Activated CD8-positive, alpha-beta T cell treated with anti-CD3 and anti-CD28 coated beads, Interleukin-2, amount 10 ng/mL, durations not matched to agents 7 days and 5 days (primary cell): Measurements from ENCODE around the gene TMEM242. TPM values are rescaled to one million over a fixed set of nuclear protein-coding genes. Genes with fewer than 3 reads are reported as not detected.
A peak's percentile ranks its signal among the peaks of the same experiment; 100 is the strongest.
"Not testable (repeated sequence)": the region's sequence is repeated elsewhere in the genome, so short reads cannot be mapped to it uniquely, and the experiment has no call there.

ENCODE experiments used
- ATAC-seq: fragments of 150-1000 bp; cut with Tn5 transposase; one replicate; pipeline ENCODE4 v1.10.0; 2021; ENCODE audit warnings: moderate library complexity
- CTCF ChIA-PET: fragments of 350-600 bp; sonication (Branson Sonifier 250); formaldehyde crosslinking; loops from one replicate; lab custom pipeline; 2021; ENCODE audit warnings: antibody characterized with exemption; lab: Charles Lee
- POLR2A ChIA-PET: fragments of 350-600 bp; sonication (Branson Sonifier 250); formaldehyde crosslinking; loops from one replicate; lab custom pipeline; 2021; ENCODE audit warnings: antibody characterized with exemption; lab: Charles Lee
- DNase-seq: peaks from one replicate; pipeline ENCODE4 v3.0.0-alpha.2; 2020
- H3K27ac Mint-ChIP-seq: one replicate; pipeline ENCODE4 v1.8.0; 2021; ENCODE audit warnings: mild to moderate bottlenecking, mixed read lengths
- H3K27me3 Mint-ChIP-seq: one replicate; pipeline ENCODE4 v1.8.0; 2021; ENCODE audit warnings: low read depth, mixed read lengths
- H3K36me3 Mint-ChIP-seq: one replicate; pipeline ENCODE4 v1.8.0; 2021; ENCODE audit warnings: low read depth, mixed read lengths
- H3K4me1 Mint-ChIP-seq: one replicate; pipeline ENCODE4 v1.8.0; 2021; ENCODE audit warnings: low read depth, mixed read lengths
- H3K4me3 Mint-ChIP-seq: one replicate; pipeline ENCODE4 v1.8.0; 2021; ENCODE audit warnings: mild to moderate bottlenecking, mixed read lengths
- H3K9me3 Mint-ChIP-seq: one replicate; pipeline ENCODE4 v1.8.0; 2022; ENCODE audit warnings: mixed read lengths; ENCODE audit not compliant: insufficient read depth
- total RNA-seq, 2 experiments: library from RNA; stranded (reverse); gene quantifications; one replicate each; pipeline ENCODE4 v1.2.3, GENCODE V29; 2021

TMEM242 gene
- total RNA-seq, 2 experiments from 2014 or later, result 9.1 to 9.5 TPM

DNA sequence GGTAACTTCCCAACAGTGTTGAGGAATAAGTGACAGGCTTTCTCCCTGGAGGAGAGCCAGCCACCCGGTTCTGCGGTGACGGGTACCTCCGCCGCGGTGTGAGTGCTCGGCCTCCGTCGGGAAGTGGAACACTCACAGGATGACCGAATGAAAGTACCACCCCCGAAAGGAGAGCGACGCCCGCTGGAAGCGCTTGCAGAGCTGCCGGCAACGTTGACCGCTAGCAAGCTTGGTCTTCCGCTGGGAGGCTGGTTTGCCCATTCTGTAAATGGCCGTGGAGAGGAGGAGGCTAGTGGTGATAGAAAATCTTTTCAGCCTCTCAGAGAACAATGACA lies 614 bp upstream of the TMEM242 start:
- H3K9me3 Mint-ChIP-seq, result no peaks in the 10 kb centered on the region
- CTCF ChIA-PET, result interaction anchor here (1.0 to 6.5 kb wide), 13 partner anchors 8 to 748 kb away, joined by 3 to 68 read pairs (median 6); partner anchors contain the start of gene ZDHHC14
- H3K36me3 Mint-ChIP-seq, result peaks cover 8% of the 10 kb centered on the region
- DNase-seq (peak; percentile 53), ATAC-seq (peak; percentile 24)
- H3K27ac Mint-ChIP-seq, result peak overlapping the region; percentile 94
- H3K4me1 Mint-ChIP-seq, result peaks cover 36% of the 10 kb centered on the region
- POLR2A ChIA-PET, result interaction anchor here (0.9 to 1.6 kb wide), 7 partner anchors 8 to 304 kb away, joined by 3 to 4 read pairs (median 3); no protein-coding TSS in a partner anchor
- peak overlapping the region; percentile 98 for H3K4me3 Mint-ChIP-seq
- H3K27me3 Mint-ChIP-seq, result peaks cover 23% of the 10 kb centered on the region

DNA sequence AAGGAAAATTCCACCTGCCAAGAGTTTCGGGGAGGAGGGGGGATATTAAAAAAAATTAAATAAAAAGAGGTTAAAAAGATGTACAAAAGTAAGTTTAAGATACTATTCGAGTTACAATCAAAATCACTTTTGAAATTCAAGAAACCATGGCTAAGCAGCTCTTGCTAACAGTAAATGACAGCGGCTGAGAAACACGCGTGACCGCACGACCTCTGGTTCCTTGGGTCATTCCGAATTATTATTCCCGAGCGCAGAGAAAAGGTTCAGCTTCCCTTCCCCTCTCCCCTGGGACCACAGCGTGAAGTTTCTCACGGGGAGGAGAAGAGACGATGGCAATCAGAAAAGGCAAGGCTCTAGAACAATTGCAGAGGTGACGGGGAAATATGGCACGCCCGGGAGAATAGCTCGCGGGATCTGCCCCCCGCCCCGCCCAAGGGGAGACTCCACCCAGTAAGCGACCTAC lies 496 bp downstream of the TMEM242 start:
- ChIA-PET POLR2A (interaction anchor here (0.5 to 1.6 kb wide), 14 partner anchors 8 to 442 kb away, joined by 3 to 8 read pairs (median 4); no protein-coding TSS in a partner anchor), CTCF (interaction anchor here (0.8 to 6.5 kb wide), 14 partner anchors 6 to 749 kb away, joined by 3 to 68 read pairs (median 6); partner anchors contain the start of gene ZDHHC14)
- DNase-seq (peak; percentile 90), ATAC-seq (no peak)
- H3K36me3 Mint-ChIP-seq, result peaks cover 12% of the 10 kb centered on the region
- H3K9me3 Mint-ChIP-seq, result no peaks in the 10 kb centered on the region
- H3K4me3 Mint-ChIP-seq, result peak overlapping the region; percentile 98
- peaks cover 36% of the 10 kb centered on the region for H3K4me1 Mint-ChIP-seq
- H3K27ac Mint-ChIP-seq, result peak overlapping the region; percentile 94
- H3K27me3 Mint-ChIP-seq, result peaks cover 20% of the 10 kb centered on the region

DNA sequence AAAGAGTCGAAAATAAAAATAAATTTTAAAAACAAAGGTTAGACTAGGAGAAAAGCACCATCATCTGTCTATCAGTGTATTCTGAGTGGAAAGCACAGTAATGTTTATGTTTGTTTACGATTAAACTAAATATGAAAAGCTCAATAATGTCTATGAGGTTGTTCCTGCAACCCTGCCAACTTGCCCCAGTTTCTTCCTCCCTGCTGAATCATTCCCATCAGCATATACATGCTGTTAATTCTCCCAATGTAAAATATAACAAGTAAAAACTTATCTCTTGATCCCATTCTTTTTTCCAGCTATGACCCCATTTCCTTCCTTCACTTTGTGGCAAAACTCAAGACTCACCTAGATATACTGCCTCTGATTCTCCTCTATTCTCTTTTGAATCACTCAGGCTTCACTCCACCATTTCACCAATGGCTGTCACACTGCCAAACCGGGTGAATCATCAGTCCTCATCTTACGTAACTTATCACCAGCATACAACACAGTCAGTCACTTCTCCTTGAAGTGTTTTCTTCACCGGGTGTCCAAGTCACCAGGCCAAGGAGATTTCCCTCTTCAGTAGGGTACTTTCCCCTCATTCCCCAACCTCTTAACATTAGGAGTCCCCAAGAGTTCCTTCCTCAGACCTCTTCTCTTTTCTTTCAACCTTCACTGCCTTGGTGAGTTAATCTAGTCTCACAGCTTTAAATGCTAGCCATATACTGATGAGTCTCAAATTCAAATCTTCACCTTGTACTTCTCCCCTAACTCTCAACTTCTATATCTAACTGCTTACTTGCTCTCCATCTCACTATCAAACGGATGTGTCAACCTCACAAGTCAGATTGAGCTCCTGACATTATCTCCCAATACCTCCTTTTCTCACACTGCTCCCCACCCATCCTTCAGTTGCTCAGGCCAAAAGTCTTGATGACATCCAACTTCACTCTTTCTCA lies 6.2 kb downstream of the TMEM242 start:
- DNase-seq (no peak), ATAC-seq (no peak)
- no peak overlapping the region for H3K27ac Mint-ChIP-seq
- ChIA-PET POLR2A (no interaction called here), CTCF (interaction anchor here (0.8 to 6.1 kb wide), 7 partner anchors 8 to 440 kb away, joined by 3 to 86 read pairs (median 3); partner anchors contain the start of gene TMEM242)
- H3K4me3 Mint-ChIP-seq, result no peak overlapping the region
- no peaks in the 10 kb centered on the region for H3K27me3 Mint-ChIP-seq
- peaks cover 21% of the 10 kb centered on the region for H3K36me3 Mint-ChIP-seq
- H3K4me1 Mint-ChIP-seq, result peaks cover 11% of the 10 kb centered on the region
- no peaks in the 10 kb centered on the region for H3K9me3 Mint-ChIP-seq

DNA sequence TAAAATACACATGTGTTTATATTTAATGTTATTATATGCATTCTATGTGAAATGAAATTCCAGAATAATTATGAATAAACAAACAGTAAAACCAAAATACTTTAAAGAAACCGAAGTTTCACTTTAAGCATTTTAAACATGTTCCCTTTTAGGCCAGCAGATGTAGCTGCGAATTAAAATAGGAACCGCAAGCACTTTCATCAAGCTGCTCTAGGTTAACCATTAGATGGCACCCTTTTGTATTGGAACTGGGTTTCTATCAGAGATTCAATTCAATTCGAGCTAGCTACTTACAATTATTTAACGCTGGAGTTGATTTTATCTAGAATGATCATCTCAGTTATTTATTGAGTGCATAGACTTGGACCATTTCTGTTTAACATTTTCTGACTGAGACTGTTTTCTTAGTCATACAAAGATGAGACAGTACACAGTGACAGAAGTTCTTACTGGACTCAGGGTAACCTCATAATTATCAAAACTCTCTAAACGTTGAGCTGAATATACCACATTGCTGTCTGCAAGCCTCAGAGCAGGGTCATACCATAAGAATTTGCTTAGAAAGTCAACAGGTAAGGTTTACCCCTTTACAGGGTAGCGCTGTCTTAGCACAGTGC lies 8.5 kb downstream of the TMEM242 start:
- POLR2A ChIA-PET, result interaction anchor here (1.3 to 1.4 kb wide), 2 partner anchors 8 to 9 kb away, joined by 4 to 8 read pairs; partner anchors contain the start of gene TMEM242
- peak; percentile 59 for DNase-seq

DNA sequence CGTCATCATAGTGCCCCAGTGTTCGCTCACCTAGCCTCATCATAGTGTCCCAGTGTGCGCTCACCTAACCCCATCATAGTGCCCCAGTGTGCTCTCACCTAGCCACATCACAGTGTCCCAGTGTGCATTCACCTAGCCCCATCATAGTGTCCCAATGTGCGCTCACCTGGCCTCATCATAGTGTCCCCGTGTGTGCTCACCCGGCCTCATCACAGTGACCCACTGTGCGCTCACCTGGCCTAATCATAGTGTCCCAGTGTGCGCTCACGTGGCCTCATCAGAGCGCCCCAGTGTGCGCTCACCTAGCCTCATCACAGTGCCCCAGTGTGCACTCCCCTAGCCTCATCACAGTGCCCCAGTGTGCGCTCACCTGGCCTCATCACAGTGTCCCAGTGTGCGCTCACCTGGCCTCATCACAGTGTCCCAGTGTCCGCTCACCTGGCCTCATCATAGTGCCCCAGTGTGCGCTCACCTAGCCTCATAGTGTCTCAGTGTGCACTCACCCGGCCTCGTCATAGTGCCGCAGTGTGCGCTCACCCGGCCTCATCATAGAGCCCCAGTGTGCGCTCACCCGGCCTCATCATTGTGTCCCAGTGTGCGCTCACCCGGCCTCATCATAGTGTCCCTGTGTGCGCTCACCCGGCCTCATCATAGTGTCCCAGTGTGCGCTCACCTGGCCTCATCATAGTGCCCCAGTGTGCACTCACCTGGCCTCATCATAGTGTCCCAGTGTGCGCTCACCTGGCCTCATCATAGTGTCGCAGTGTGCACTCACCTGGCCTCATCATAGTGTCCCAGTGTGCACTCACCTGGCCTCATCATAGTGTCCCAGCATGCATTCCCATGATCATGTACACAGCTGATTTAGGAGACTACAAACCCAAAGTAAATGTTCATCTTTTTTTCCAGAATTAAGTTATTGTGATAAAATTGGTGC lies 9.5 kb downstream of the TMEM242 start:
- H3K4me1 Mint-ChIP-seq, result peaks cover 5% of the 10 kb centered on the region
- no peak for ATAC-seq
- no peaks in the 10 kb centered on the region for H3K27me3 Mint-ChIP-seq

More for the DNA sequence above, 8.5 kb downstream of the TMEM242 start:
- peak; percentile 91 for ATAC-seq
- H3K36me3 Mint-ChIP-seq, result peaks cover 16% of the 10 kb centered on the region
- no peaks in the 10 kb centered on the region for H3K27me3 Mint-ChIP-seq
- no peak overlapping the region for H3K4me3 Mint-ChIP-seq
- CTCF ChIA-PET, result interaction anchor here (0.6 to 6.1 kb wide), 35 partner anchors 11 to 758 kb away, joined by 3 to 86 read pairs (median 5); partner anchors contain the start of gene TMEM242
- no peak overlapping the region for H3K27ac Mint-ChIP-seq
- H3K4me1 Mint-ChIP-seq, result peaks cover 5% of the 10 kb centered on the region
- no peaks in the 10 kb centered on the region for H3K9me3 Mint-ChIP-seq

DNA sequence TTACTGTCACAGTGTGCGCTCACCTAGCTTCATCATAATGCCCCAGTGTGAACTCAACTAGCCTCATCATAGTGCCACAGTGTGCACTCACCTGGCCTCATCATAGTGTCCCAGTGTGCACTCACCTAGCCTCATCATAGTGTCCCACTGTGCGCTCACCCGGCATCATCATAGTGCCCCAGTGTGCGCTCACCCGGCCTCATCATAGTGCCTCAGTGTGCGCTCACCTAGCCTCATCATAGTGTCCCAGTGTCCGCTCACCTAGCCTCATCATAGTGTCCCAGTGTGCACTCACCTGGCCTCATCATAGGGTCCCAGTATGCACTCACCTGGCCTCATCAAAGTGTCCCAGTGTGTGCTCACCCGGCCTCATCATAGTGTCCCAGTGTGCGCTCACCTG lies 10.6 kb downstream of the TMEM242 start:
- Mint-ChIP-seq H3K4me3 (no peak overlapping the region), H3K9me3 (no peaks in the 10 kb centered on the region), H3K36me3 (peaks cover 12% of the 10 kb centered on the region), H3K4me1 (peaks cover 5% of the 10 kb centered on the region), H3K27ac (no peak overlapping the region), H3K27me3 (no peaks in the 10 kb centered on the region)
- CTCF ChIA-PET, result no interaction called here
- ATAC-seq (no peak), DNase-seq (no peak)
- POLR2A ChIA-PET, result no interaction called here

More for the DNA sequence above, 9.5 kb downstream of the TMEM242 start:
- DNase-seq, result no peak
- ChIA-PET POLR2A (interaction anchor here (1.3 kb wide), 1 partner anchor 9 kb away, joined by 8 read pairs; the partner anchor contains the start of gene TMEM242), CTCF (interaction anchor here (1.0 to 6.1 kb wide), 20 partner anchors 12 to 633 kb away, joined by 3 to 86 read pairs (median 7); partner anchors contain the start of gene TMEM242)
- H3K27ac Mint-ChIP-seq, result no peak overlapping the region
- H3K36me3 Mint-ChIP-seq, result peaks cover 16% of the 10 kb centered on the region
- H3K4me3 Mint-ChIP-seq, result no peak overlapping the region
- no peaks in the 10 kb centered on the region for H3K9me3 Mint-ChIP-seq

DNA sequence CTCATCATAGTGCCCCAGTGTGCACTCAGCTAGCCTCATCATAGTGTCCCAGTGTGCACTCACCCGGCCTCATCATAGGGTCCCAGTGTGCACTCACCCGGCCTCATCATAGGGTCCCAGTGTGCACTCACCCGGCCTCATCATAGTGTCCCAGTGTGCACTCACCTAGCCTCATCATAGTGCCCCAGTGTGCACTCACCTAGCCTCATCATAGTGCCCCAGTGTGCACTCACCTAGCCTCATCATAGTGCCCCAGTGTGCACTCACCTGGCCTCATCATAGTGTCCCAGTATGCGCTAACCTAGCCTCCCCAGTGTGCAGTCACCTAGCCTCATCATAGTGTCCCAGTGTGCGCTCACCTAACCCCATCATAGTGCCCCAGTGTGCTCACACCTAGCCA lies 12.6 kb downstream of the TMEM242 start:
- CTCF ChIA-PET, H3K4me1 Mint-ChIP-seq, H3K4me3 Mint-ChIP-seq, DNase-seq, H3K9me3 Mint-ChIP-seq, H3K36me3 Mint-ChIP-seq, POLR2A ChIA-PET, H3K27ac Mint-ChIP-seq, H3K27me3 Mint-ChIP-seq, ATAC-seq: not testable (repeated sequence)

DNA sequence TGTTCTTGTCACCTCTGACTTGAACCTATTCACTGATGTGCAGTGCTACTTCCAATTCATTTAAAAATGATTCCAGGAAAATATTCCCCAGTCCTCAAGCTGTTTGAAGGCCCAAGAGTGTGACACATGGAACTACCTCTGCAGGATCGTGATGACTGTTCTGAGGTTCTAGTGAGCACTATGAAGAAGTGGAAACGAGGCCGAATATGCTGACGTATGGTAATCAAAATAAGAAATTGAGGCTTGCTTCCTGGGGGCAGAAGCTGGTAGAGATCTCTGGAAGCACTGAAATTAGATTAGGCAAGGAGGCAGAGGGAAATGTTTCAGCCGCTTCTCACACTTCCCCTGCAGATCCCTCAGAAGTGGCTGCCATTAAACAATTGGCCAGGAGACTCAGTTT lies 15.7 kb downstream of the TMEM242 start:
- no peak for ATAC-seq

DNA sequence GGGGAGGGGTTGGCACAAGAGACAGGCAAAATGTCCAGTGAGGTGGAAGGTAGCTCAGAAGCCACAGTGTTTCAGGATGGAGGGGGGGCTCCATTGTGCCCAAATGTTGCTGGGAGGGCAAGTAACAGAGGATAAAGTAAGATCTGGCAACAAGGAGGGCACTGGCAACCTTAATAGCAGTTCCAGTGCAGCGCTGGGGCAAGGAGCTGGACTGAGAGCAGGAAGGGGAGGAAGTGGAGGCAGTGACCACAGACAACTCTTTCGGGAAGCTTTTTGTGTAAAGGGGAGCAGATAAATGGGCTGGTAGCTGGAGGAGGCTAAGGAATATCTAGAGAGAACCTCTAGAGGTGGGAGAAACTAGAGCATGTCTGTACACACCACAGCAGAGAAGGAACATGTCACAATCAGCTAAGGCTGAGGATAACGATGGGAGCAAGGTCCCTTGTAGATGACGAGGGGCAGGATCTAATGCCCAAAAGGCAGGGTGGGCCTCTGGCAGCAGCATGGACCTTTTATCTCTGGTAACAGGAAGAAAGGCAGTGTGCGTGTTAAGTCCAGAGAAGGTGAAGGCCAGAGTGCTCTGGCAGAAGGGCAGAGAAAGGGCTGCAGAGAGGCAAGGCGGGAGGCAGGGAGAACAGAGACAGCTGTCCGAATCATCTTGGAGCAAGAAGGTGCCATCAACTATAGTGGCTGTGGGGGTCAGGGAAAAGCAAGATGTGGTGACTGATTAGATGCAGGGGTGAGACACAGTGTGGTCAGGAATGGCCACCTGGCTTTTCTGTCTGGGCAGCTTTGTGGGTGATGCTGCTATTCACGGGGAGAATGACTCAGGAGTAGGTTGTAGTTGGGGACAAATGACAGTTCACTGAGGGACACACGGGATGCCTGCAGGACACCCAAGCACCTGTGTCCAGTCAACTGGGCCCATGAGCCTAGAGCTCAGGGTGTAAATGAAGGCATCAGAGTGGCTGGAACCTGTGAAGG lies 17.4 kb downstream of the TMEM242 start:
- no peak overlapping the region for H3K4me3 Mint-ChIP-seq
- no peaks in the 10 kb centered on the region for H3K36me3 Mint-ChIP-seq
- H3K4me1 Mint-ChIP-seq, result peaks cover 13% of the 10 kb centered on the region
- DNase-seq (no peak), ATAC-seq (no peak)
- no peak overlapping the region for H3K27ac Mint-ChIP-seq
- ChIA-PET POLR2A (no interaction called here), CTCF (interaction anchor here (1.3 to 1.8 kb wide), 2 partner anchors 11 to 13 kb away, joined by 3 to 4 read pairs; no protein-coding TSS in a partner anchor)
- no peaks in the 10 kb centered on the region for H3K27me3 Mint-ChIP-seq
- no peaks in the 10 kb centered on the region for H3K9me3 Mint-ChIP-seq

More for the DNA sequence above, 15.7 kb downstream of the TMEM242 start:
- ChIA-PET POLR2A (interaction anchor here (1.4 kb wide), 1 partner anchor 10 kb away, joined by 4 read pairs; no protein-coding TSS in a partner anchor), CTCF (interaction anchor here (0.7 to 1.7 kb wide), 2 partner anchors 28 to 30 kb away, joined by 3 to 5 read pairs; no protein-coding TSS in a partner anchor)
- Mint-ChIP-seq H3K36me3 (no peaks in the 10 kb centered on the region), H3K4me1 (peaks cover 7% of the 10 kb centered on the region), H3K27ac (no peak overlapping the region), H3K4me3 (no peak overlapping the region), H3K27me3 (no peaks in the 10 kb centered on the region), H3K9me3 (no peaks in the 10 kb centered on the region)
- no peak for DNase-seq
